Measurements from ENCODE around the gene HMCN1. TPM values are rescaled to one million over a fixed set of nuclear protein-coding genes. Genes with fewer than 3 reads are reported as not detected.
A peak's percentile ranks its signal among the peaks of the same experiment; 100 is the strongest.

The HMCN1 gene
- total RNA-seq, 4 donors from 2014 or later = 11.6 to 95.9 (median 78.6) TPM

DNA sequence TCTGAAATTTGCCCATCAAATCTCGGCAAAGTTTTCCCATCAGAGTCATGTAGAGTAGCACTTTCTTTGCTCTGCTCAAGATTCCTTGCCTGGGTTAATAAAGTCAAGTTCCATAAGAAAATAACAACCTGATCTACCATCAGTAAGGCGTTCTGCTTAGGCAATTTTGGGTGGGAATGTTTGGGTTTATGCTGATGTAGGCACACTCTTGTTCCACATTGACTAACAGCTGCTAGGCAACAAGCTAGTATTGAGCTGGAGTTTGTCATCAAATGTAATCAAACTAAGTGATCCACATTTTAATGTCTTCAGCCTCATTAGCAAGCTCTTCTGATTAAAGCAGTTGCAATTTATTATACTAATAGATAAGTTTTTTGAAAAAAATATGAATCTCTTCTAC is 12.1 kb upstream of the HMCN1 start:
- no peak overlapping the region for H3K27ac ChIP-seq
- H3K4me1 ChIP-seq = peaks cover 0 to 16% (median 2%) of the 10 kb centered on the region in 3 donors
- no peak for ATAC-seq
- 78 to 83% methylated on average over 1 of the region's 2 CpGs for WGBS, 2 donors (ENCODE audit: low coverage in 1 of 2)
- no peaks in the 10 kb centered on the region for H3K36me3 ChIP-seq
- no peaks in the 10 kb centered on the region for H3K27me3 ChIP-seq
- TF ChIP-seq POLR2A (IDR thresholded peaks at IDR 0.05) (no peak), POLR2AphosphoS5 (IDR thresholded peaks at IDR 0.05) (no peak), EP300 (IDR thresholded peaks at IDR 0.05) (no peak)
- TF ChIP-seq, protein P1, sequence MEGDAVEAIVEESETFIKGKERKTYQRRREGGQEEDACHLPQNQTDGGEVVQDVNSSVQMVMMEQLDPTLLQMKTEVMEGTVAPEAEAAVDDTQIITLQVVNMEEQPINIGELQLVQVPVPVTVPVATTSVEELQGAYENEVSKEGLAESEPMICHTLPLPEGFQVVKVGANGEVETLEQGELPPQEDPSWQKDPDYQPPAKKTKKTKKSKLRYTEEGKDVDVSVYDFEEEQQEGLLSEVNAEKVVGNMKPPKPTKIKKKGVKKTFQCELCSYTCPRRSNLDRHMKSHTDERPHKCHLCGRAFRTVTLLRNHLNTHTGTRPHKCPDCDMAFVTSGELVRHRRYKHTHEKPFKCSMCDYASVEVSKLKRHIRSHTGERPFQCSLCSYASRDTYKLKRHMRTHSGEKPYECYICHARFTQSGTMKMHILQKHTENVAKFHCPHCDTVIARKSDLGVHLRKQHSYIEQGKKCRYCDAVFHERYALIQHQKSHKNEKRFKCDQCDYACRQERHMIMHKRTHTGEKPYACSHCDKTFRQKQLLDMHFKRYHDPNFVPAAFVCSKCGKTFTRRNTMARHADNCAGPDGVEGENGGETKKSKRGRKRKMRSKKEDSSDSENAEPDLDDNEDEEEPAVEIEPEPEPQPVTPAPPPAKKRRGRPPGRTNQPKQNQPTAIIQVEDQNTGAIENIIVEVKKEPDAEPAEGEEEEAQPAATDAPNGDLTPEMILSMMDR (IDR thresholded peaks at IDR 0.05) = no peak
- H3K4me3 ChIP-seq = no peak overlapping the region
- no peaks in the 10 kb centered on the region for H3K9me3 ChIP-seq

DNA sequence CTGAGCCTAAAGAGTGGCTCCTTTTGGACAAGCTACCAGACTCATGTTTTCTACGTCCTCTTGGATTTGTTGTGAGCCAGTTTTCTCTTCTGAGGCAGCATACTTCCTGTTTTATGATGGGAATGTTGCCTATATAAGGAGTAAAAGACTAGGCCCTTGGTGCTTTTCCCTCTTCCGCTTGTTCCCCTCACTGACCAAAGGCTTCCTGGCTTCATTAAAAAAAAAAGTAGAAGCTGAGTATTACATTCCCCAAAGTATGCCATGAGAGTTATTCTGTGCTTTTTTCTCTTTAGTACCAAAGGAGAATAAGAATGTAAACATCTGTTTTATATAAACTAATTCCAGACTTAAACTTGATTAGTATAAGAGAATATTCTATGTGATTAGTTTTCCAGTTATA is 6.5 kb upstream of the HMCN1 start:
- Histone ChIP-seq H3K4me1 (peaks cover 0 to 2% (median 0%) of the 10 kb centered on the region in 3 donors), H3K27me3 (no peaks in the 10 kb centered on the region), H3K27ac (no peak overlapping the region), H3K9me3 (peaks cover 0 to 10% (median 0%) of the 10 kb centered on the region in 3 donors), H3K4me3 (no peak overlapping the region), H3K36me3 (no peaks in the 10 kb centered on the region)
- WGBS, 2 donors (ENCODE audit: low coverage in 1 of 2) = 69 to 79% methylated on average over 2 of the region's 2 CpGs
- no peak for ATAC-seq
- TF ChIP-seq POLR2AphosphoS5 (IDR thresholded peaks at IDR 0.05) (no peak), POLR2A (IDR thresholded peaks at IDR 0.05) (no peak), EP300 (IDR thresholded peaks at IDR 0.05) (no peak)

DNA sequence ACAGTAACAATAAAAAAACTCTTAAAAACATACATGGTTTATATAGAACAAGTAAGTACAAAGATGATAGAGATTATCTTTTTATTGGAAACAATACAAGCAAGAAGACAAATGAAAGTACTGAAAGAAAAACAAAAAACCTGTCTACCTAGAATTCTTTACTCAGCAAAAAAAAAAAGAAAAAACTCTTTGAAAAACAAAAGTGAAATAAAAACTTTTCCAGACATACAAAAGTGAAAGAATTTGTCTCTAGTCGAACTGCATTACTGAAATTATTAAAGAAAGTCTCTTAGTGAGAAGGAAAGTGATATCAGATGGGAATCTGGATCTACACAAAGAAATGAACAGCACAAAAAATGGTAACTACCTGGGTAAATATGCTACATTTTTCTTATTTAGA is 2.7 kb upstream of the HMCN1 start:
- H3K9me3 ChIP-seq = peaks cover 0 to 10% (median 0%) of the 10 kb centered on the region in 3 donors
- H3K36me3 ChIP-seq = no peaks in the 10 kb centered on the region
- no peaks in the 10 kb centered on the region for H3K27me3 ChIP-seq
- 74% methylated on average over 1 of the region's 1 CpG; no CpG with 5 or more reads in 1 of the 2 donors for WGBS, 2 donors (ENCODE audit: low coverage in 1 of 2)
- no peak for ATAC-seq
- H3K4me1 ChIP-seq = peaks cover 0 to 16% (median 3%) of the 10 kb centered on the region in 3 donors
- TF ChIP-seq EP300 (IDR thresholded peaks at IDR 0.05) (no peak), POLR2AphosphoS5 (IDR thresholded peaks at IDR 0.05) (no peak), POLR2A (IDR thresholded peaks at IDR 0.05) (no peak)
- TF ChIP-seq, protein P1 (IDR thresholded peaks at IDR 0.05) = no peak
- H3K27ac ChIP-seq = no peak overlapping the region
- no peak overlapping the region for H3K4me3 ChIP-seq

DNA sequence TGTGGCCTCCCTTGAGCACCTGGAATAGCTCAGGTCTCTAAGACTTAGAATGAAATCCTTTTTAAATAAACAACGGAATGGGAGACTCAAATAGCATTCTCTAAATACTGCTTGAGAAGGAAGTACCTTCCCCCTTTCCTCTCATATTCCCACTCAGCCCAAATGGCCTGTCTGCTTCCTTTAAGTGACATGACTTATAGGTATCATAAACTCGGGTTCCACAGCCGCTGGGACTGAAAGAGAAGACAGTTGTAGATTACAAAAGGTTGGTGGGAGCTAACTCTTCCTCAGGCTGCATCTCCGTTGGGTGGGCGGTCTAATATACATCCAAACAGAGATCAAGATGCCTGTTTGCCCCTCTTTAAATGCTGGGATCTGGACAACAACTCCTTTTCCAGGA is 1.2 kb upstream of the HMCN1 start:
- no peak for ATAC-seq
- peaks cover 0 to 10% (median 0%) of the 10 kb centered on the region in 3 donors for H3K9me3 ChIP-seq
- no peaks in the 10 kb centered on the region for H3K27me3 ChIP-seq
- no peak overlapping the region for H3K4me3 ChIP-seq
- WGBS, 2 donors (ENCODE audit: low coverage in 1 of 2) = 67 to 68% methylated on average over 2 to 5 of the region's 5 CpGs
- H3K4me1 ChIP-seq = peaks cover 0 to 31% (median 3%) of the 10 kb centered on the region in 3 donors
- H3K27ac ChIP-seq = peak overlapping the region; percentile 90 to 94 (median 92)
- TF ChIP-seq POLR2AphosphoS5 (IDR thresholded peaks at IDR 0.05) (no peak), EP300 (IDR thresholded peaks at IDR 0.05) (no peak), POLR2A (IDR thresholded peaks at IDR 0.05) (no peak)
- TF ChIP-seq, protein P1 (IDR thresholded peaks at IDR 0.05) = no peak
- no peaks in the 10 kb centered on the region for H3K36me3 ChIP-seq

DNA sequence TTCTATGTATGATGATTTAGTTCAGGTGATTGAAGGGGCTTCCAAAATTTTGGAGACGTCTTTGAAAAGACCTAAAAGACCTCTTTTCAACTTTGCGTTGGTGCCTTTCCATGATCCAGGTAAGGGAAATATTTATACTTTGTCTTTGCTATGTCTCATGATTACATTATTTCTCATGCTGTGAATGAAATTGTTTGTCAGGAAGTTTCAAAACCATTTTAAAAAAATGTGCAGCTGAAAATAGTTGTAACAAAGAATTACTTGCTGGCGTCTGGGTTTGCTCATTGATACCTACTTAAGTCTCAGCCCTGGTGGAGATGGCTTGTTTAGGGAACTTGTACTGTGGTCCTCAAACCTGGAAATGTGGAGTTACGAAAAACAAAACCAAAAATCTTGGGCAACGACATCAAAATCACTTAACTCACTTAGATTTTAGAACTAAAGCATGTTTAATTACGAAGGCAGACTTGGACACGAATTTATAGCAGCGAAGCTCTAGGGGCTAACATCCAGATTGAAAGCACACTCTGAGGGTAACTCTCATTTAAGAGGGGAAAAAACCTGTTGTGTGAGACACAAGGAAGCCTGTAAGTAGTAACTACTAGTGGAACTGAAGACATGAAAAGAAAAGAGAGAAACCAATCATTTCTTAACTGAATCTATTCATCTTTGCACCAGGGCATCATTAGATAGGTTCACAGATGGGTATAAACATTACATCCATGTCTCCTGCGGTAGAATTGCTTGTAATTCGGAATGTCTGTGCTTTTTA is 924 bp downstream of the HMCN1 start:
- H3K36me3 ChIP-seq = no peaks in the 10 kb centered on the region
- H3K27me3 ChIP-seq = no peaks in the 10 kb centered on the region
- peak overlapping the region; percentile 90 to 94 (median 92) for H3K27ac ChIP-seq
- WGBS, 2 donors (ENCODE audit: low coverage in 1 of 2) = 8 to 19% methylated on average over 10 of the region's 10 CpGs
- peaks cover 0 to 10% (median 0%) of the 10 kb centered on the region in 3 donors for H3K9me3 ChIP-seq
- peaks cover 0 to 34% (median 3%) of the 10 kb centered on the region in 3 donors for H3K4me1 ChIP-seq
- TF ChIP-seq POLR2A (IDR thresholded peaks at IDR 0.05) (no peak), POLR2AphosphoS5 (IDR thresholded peaks at IDR 0.05) (no peak), EP300 (IDR thresholded peaks at IDR 0.05) (no peak)
- TF ChIP-seq, protein P1 (IDR thresholded peaks at IDR 0.05) = no peak
- ATAC-seq = no peak
- H3K4me3 ChIP-seq = peak overlapping the region; percentile 60 to 81
